GM21423 (cell line): ENCODE data around the gene CSTPP1.
"Not testable (repeated sequence)": the region's sequence is repeated elsewhere in the genome, so short reads cannot be mapped to it uniquely, and the experiment has no call there.

Experiments used
- ATAC-seq: cut with Tn5 transposase; IDR thresholded peaks from one replicate; pipeline ENCODE4 v1.9.1; 2021; ENCODE audit warnings: mild to moderate bottlenecking, moderate library complexity; ENCODE audit not compliant: unreplicated experiment

The CSTPP1 gene

DNA sequence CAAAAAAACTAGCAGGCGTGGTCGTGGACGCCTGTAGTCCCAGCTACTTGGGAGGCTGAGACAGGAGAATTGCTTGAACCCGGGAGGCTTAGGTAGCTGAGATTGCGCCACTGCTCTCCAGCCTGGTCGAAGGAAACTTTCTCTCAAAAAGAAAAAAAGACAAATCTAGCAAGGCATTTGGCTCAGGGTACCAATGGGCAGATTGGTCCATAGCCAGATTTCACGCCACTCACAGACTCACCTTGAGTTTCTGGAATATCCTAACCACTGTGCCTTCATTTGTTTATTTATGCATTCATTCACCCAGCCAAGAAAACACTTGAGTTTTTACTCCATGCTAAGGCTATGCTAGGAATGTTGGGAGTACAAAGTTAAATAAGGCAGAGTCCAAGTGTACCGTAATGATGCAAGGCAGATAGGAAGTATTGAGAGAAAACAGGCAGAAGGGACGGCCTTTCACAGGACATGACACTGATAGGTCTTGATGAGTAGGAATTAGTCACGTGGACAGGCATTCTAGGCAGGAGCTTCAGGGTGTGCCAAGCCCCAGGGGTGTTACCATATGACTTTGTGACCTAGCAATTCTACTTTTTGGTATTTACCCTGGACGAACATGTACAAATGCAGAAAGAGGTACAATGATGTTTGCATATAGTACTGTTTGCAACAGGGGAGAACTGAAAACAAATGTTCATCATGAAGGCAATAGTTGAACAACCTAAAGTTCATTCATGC is 252.7 kb downstream of the CSTPP1 start:
- no peak for ATAC-seq

DNA sequence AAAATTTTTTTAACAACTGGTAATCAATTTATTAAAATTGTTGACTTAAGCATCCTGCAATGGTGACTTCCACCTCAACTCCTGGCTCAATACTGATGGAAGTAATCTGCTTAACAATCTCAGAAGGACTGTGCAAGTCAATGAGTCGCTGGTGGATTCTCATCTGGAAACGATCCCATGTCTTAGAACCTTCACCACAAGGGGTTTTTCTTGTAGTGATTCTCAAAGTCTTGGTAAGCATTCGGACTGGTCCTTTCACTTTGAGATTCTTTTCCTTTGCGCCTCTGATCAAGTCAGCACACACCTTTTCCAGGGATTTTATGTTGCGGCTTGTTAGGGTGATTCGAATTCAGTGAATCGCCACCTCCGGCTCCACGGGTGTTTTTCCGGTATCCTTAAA is 254.6 kb downstream of the CSTPP1 start:
- not testable (repeated sequence) for ATAC-seq

DNA sequence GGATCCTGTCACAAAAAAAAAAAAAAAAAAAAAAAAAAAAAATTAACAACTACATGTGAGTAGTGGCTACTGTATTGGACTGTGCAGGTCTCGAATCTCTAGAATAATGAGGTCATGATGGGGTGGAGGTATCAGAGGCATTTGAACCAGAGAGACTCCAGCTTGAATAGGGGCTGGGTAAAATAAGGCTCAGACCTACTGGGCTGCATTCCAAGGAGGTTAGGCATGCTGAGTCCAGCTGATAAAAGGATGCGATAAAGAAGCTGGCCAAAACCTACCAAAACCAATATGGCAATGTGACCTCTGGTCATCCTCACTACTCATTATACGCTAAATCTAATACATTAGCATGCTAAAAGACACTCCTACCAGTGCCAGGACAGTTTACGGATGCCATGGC is 255.6 kb downstream of the CSTPP1 start:
- ATAC-seq = no peak

DNA sequence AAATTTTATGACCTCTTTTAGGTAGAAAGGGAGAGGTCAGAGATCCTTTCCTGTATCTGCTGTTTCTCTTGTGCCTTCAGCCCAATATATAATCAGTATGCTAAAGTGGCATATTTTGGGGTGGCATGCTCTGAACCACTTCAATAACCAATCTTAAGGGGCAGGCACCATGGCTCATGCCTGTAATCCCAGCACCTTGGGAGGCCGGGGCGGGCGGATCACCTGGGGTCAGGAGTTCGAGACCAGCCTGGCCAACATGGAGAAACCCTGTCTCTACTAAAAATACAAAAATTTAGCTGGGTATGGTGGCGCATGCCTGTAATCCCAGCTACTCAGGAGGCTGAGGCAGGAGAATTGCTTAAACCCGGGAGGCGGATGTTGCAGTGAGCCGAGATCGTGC is 261.6 kb downstream of the CSTPP1 start:
- not testable (repeated sequence) for ATAC-seq

DNA sequence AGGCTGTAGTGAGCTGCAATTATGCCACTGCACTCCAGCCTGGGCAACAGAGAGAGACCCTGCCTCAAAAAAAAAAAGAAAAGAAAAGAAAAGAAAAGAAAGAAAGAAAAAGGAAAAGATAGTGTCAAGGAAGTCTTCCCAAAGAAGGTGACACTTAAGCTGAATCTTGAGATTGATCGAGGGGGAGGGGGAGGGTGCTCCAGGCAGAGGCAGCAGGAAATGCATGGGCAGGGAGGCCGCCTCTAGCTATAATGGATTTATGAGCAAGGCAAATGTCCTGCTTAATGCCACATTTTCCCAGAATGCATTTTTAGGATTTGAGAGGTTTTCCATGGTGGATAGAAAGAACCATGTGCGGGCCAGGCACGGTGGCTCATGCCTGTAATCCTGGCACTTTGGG is 264.5 kb downstream of the CSTPP1 start:
- ATAC-seq = no peak

DNA sequence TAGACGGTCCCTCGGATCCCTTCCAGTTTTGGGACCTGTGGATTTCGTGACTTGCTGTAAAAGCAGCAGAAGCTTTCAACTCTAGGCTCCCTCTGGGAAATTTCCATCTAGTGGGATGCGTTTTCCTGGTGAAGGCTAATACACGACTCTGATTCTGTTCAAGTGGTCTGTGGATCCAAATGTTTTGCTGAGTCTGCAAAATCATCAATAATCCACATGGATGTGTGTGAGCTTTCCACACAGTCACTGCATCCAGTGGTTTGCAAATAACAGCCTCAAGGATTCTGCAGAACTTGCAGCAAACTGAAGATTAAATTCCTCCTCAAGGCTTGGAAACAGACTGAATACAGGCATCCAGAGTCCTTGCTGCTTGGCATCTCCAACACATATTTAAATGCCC is 266.0 kb downstream of the CSTPP1 start:
- no peak for ATAC-seq

DNA sequence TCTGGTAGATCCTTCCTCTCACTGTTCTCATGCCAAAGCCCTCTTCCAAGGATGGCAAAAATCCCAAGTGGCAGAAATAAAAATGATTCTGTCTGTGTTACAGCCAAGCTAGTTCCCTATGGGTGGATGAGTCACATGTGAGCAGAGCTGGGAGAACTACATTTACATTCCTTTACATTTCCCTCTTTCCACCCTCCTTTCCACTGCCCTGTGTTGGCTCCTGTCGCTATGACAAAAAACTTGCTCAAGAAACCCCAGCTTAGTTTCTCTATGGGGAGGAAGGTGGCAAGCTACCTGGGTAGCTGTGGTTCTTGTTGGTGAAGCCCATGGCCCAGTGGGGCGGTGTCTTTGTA is 268.1 kb downstream of the CSTPP1 start:
- ATAC-seq = no peak

DNA sequence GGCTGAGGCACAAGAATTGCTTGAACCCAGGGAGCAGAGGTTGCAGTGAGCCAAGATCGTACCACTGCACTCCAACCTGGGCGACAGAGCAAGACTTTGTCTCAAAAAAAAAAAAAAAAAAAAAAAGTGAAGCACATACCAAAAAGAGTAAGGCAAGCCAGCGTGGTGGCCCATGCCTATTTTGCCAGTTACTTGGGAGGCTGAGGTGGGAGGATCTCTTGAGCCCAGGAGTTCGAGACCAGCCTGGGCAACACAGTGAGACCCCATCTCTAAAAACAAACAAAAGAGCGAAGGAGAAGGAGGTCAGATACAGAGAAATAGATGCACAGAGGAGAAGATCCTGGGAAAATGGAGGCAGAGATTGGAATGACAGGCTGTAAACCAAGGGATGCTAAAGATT is 270.0 kb downstream of the CSTPP1 start:
- ATAC-seq = not testable (repeated sequence)

DNA sequence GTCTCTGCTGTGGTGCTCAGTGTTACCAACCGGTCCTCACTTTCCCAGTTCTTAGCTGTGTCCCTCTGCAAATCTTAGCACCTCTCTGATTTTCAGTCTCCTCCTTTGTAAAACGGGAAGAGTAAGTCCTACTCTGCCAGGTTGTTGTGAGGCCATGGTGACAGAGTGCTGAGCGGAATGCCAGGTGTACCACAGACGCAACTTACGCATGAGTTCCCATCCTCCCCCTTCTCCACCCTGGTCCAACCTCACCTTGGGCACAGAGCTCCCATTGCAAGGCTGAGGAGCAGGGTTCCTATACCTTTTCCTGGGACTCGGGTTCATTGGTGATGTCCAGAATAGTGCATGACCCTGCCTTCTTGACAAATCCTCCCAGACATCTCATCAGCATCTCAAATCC is 270.9 kb downstream of the CSTPP1 start:
- ATAC-seq = no peak

DNA sequence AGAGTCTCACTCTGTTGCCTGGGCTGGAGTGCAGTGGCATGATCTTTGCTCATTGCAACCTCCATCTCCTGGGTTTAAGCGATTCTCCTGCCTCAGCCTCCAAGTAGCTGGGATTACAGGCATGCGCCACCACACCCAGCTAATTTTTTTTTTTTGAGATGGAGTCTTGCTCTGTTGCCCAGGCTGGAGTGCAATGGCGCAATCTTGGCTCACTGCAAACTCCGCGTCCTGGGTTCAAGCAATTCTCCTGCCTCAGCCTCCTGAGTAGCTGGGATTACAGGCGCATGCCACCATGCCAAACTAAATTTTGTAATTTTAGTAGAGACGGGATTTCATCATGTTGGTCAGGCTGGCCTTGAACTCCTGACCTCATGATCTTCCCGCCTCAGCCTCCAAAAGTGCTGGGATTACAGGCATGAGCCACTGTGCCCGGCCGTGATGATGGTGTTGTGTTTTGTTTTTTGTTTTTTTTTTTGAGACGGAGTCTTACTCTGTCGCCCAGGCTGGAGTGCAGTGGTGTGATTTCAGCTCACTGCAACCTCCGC is 271.5 kb downstream of the CSTPP1 start:
- ATAC-seq = not testable (repeated sequence)

DNA sequence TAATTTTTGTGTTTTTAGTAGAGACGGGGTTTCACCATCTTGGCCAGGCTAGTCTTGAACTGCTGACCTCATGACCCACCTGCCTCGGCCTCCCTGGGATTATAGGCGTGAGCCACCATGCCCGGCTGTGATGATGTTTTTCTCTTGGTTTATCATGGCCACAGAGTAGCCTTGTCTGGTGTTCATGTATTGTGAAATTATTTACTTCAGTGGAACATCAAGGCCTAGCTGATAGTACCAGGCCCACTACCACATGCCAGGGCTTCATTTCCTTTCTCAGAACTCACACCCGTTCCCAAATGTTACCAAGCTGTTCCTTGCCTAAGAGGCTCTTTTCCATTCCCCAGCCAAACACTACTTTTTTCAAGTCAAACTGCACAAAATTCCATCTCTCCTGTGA is 272.1 kb downstream of the CSTPP1 start:
- ATAC-seq = no peak
